Erythroblast (primary cell): ENCODE data around the gene RMRP.

Experiments
- GATA1 ChIP-seq: IDR thresholded peaks from 2 replicates; pipeline ENCODE4 v1.6.1; 2011; ENCODE audit warnings: low read depth, mild to moderate bottlenecking, control low read depth, low read length, moderate library complexity
- POLR2A ChIP-seq: IDR thresholded peaks from 2 replicates; pipeline ENCODE4 v1.6.1; 2011; ENCODE audit warnings: mild to moderate bottlenecking, low read length

GRCh38 chr9:35675732-35676392 is 18.0 kb upstream of the RMRP start:
- no peak for TF ChIP-seq POLR2A
- no peak for TF ChIP-seq GATA1
